CD14-positive monocyte (primary cell): ENCODE measurements around the gene KIF26B. TPM values are rescaled to one million over a fixed set of nuclear protein-coding genes. Genes with fewer than 3 reads are reported as not detected.

ENCODE experiments used
- DNase-seq, 3 donors: peaks; one replicate each; pipeline ENCODE4 v3.0.0-alpha.2; 2011 to 2022
- H2AFZ ChIP-seq: 2 replicates; pipeline ENCODE4 v1.6.0; 2012; ENCODE audit warnings: mild to moderate bottlenecking, low read depth, low read length, inconsistent platforms; ENCODE audit not compliant: insufficient read depth, poor library complexity, severe bottlenecking
- H3K27ac ChIP-seq, 2 donors: 1 replicate in 1 of 2; 2 replicates in 1 of 2; pipeline ENCODE4 v1.5.1; 2012 to 2013; ENCODE audit warnings: low read length in 2 of 2, control low read depth in 1 of 2, inconsistent platforms in 1 of 2, low read depth in 1 of 2, mild to moderate bottlenecking in 1 of 2
- H3K27me3 ChIP-seq, 2 donors: one replicate each; pipeline versions ENCODE4 v1.6.0 to v1.6.1; 2011 to 2013; ENCODE audit warnings: low read length in 2 of 2; ENCODE audit not compliant: control insufficient read depth in 2 of 2, insufficient read depth in 2 of 2
- H3K36me3 ChIP-seq, 2 donors: replicated peaks in 1 of 2; 1 replicate in 1 of 2; 2 replicates in 1 of 2; pipeline versions ENCODE4 v1.5.1 to v1.6.1; 2012 to 2013; ENCODE audit warnings: low read length in 2 of 2, control low read depth in 1 of 2, inconsistent platforms in 1 of 2, mild to moderate bottlenecking in 1 of 2; ENCODE audit not compliant: insufficient read depth in 2 of 2, control insufficient read depth in 1 of 2
- H3K4me1 ChIP-seq, 2 donors: 1 replicate in 1 of 2; 2 replicates in 1 of 2; pipeline versions ENCODE4 v1.5.1 to v1.6.1; 2012 to 2013; ENCODE audit warnings: low read length in 2 of 2, control low read depth in 1 of 2, inconsistent platforms in 1 of 2, mild to moderate bottlenecking in 1 of 2, moderate library complexity in 1 of 2; ENCODE audit not compliant: insufficient read depth in 2 of 2, control insufficient read depth in 1 of 2
- H3K4me2 ChIP-seq: replicated peaks from 2 replicates; pipeline ENCODE3; 2012; ENCODE audit warnings: low read length, moderate library complexity, mild to moderate bottlenecking; ENCODE audit not compliant: poor library complexity, severe bottlenecking; ENCODE audit errors: extremely low read depth
- H3K4me3 ChIP-seq, 3 experiments: fragments of 200-600 bp in 1 of 3; sonication (generic) in 1 of 3; replicated peaks in 1 of 3; 1 replicate in 2 of 3; 2 replicates in 1 of 3; pipeline ENCODE4 v1.5.1; 2011 to 2013; ENCODE audit warnings: low read length in 3 of 3, mild to moderate bottlenecking in 3 of 3, control low read depth in 2 of 3, low read depth in 2 of 3, inconsistent platforms in 1 of 3, moderate library complexity in 1 of 3
- H3K79me2 ChIP-seq: 2 replicates; pipeline ENCODE4 v1.6.0; 2012; ENCODE audit warnings: mild to moderate bottlenecking, control low read depth, inconsistent platforms, low read length, moderate library complexity; ENCODE audit not compliant: insufficient read depth
- H3K9ac ChIP-seq: 2 replicates; pipeline ENCODE4 v1.6.0; 2017; ENCODE audit warnings: low read length, mild to moderate bottlenecking; ENCODE audit not compliant: insufficient read depth, poor library complexity, severe bottlenecking
- H3K9me3 ChIP-seq, 2 donors: replicated peaks in 1 of 2; 1 replicate in 1 of 2; 2 replicates in 1 of 2; pipeline versions ENCODE4 v1.5.1 to v1.6.1; 2012 to 2013; ENCODE audit warnings: low read length in 2 of 2, control low read depth in 1 of 2; ENCODE audit not compliant: control insufficient read depth in 1 of 2, insufficient read depth in 1 of 2
- H4K20me1 ChIP-seq: 2 replicates; pipeline ENCODE4 v1.6.0; 2012; ENCODE audit warnings: mild to moderate bottlenecking, low read length, control low read depth, moderate library complexity; ENCODE audit not compliant: insufficient read depth
- H3K27ac Mint-ChIP-seq, 7 donors: one replicate each; pipeline ENCODE4 v1.8.0; 2020; ENCODE audit warnings: mild to moderate bottlenecking in 7 of 7, mixed read lengths in 7 of 7, moderate library complexity in 6 of 7, inconsistent platforms in 2 of 7
- H3K27me3 Mint-ChIP-seq, 3 donors: one replicate each; pipeline ENCODE4 v1.8.0; 2021 to 2022; ENCODE audit warnings: low read depth in 3 of 3, mild to moderate bottlenecking in 3 of 3, mixed read lengths in 3 of 3, moderate library complexity in 3 of 3, inconsistent platforms in 1 of 3
- H3K36me3 Mint-ChIP-seq, 2 donors: one replicate each; pipeline ENCODE4 v1.8.0; 2020; ENCODE audit warnings: mixed read lengths in 2 of 2, inconsistent platforms in 1 of 2, mild to moderate bottlenecking in 1 of 2
- H3K4me1 Mint-ChIP-seq: one replicate; pipeline ENCODE4 v1.8.0; 2020; ENCODE audit warnings: mild to moderate bottlenecking, mixed read lengths
- H3K4me3 Mint-ChIP-seq, 2 donors: one replicate each; pipeline ENCODE4 v1.8.0; 2020; ENCODE audit warnings: mild to moderate bottlenecking in 2 of 2, mixed read lengths in 2 of 2, moderate library complexity in 1 of 2
- H3K9me3 Mint-ChIP-seq, 7 donors: one replicate each; pipeline ENCODE4 v1.8.0; 2020 to 2022; ENCODE audit warnings: mixed read lengths in 7 of 7, mild to moderate bottlenecking in 6 of 7, moderate library complexity in 6 of 7, inconsistent platforms in 2 of 7
- CTCF ChIP-seq: fragments of 200-600 bp; IDR thresholded peaks from one replicate; pipeline ENCODE4 v1.8.0; 2022; ENCODE audit warnings: antibody characterized with exemption, mild to moderate bottlenecking
- WGBS: methylation state at CpG from one replicate; pipeline ENCODE4 v1.1.5; 2013; ENCODE audit warnings: missing lambda C conversion rate; ENCODE audit not compliant: insufficient coverage; 5-methylcytosine and 5-hydroxymethylcytosine counted together
- intact Hi-C, 2 donors: fragments of 100-400 bp; cut with micrococcal nuclease; formaldehyde crosslinking; loops; one replicate each; pipeline versions ENCODE4 v1.15.0 to v1.15.1; 2023
- polyA plus RNA-seq, 3 donors: library from polyadenylated mRNA; depleted of rRNA in 1 of 3; unstranded in 2 of 3; stranded (reverse) in 1 of 3; fragments of 300-500 nt in 2 of 3; fragments of >200 nt in 1 of 3; fragmentation: Illumina TruSeq in 2 of 3; gene quantifications; 1 replicate in 2 of 3; 2 replicates in 1 of 3; pipeline ENCODE4 v1.2.3, GENCODE V29; 2012 to 2021

KIF26B gene
- polyA plus RNA-seq, 3 donors: 0.01 to 0.05 TPM; not detected in 1

DNA sequence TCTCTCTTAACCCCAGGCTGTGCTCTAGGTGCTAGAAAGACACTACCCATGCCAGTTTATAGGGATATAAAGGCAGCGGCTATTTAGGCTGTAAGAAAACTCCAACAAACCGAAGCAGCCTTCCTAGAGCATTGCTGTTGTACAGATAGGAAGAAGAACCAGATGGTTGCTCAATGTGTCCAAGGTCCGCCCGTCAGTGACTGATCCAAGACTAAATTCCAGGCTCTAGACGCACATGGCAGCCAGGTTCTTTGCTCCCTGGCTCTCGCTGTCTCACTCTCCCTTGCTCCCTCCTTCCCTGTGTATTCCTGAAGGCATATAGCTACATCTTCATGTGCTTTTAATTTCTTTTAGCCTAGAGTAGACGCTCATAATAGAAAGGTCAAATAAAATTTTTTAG is 303.4 kb downstream of the KIF26B start:
- H3K79me2 ChIP-seq: no peaks in the 10 kb centered on the region
- no peaks in the 10 kb centered on the region for H4K20me1 ChIP-seq
- H3K27me3 Mint-ChIP-seq: peaks cover under 1 to 6% (median 3%) of the 10 kb centered on the region in 3 donors
- TF ChIP-seq CTCF: no peak
- H3K4me1 ChIP-seq: peaks cover 28 to 35% of the 10 kb centered on the region in 2 donors
- H3K36me3 Mint-ChIP-seq: no peaks in the 10 kb centered on the region
- H3K27ac ChIP-seq: peak overlapping the region; percentile 3 to 35
- 69% methylated on average over 4 of the region's 7 CpGs for WGBS
- peak overlapping the region; percentile 23 to 91 (median 71) for H3K27ac Mint-ChIP-seq
- H3K4me3 ChIP-seq: peak overlapping the region in 1 of 3 experiments; percentile 11
- DNase-seq: no peak
- H3K9me3 ChIP-seq: no peaks in the 10 kb centered on the region
- H3K9me3 Mint-ChIP-seq: no peaks in the 10 kb centered on the region
- H3K4me2 ChIP-seq: peak overlapping the region; percentile 44
- H3K4me1 Mint-ChIP-seq: peaks cover 34% of the 10 kb centered on the region
- H3K9ac ChIP-seq: no peak overlapping the region
- H3K27me3 ChIP-seq: no peaks in the 10 kb centered on the region
- H2AFZ ChIP-seq: no peak overlapping the region
- H3K4me3 Mint-ChIP-seq: no peak overlapping the region
- no peaks in the 10 kb centered on the region for H3K36me3 ChIP-seq
- intact Hi-C loops: no loop called here

DNA sequence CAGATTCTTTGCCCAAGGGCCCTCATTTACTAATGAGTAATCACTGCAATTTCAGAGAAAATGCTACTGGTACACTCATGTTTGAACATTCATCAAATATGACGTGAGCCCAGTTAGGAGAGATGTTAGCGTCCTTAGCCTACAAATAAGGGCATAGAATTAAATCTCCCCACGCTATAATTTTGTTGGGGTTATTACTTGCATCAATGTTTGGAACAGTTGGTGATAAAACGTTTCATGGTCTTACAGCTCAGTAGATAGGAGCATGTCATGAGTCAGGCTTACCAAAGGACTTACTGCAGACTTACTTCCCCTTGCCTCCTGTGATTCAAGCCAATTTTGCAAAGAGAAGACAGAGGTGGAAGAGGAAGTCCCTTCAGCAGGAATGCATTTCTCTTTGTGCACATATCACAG is 304.0 kb downstream of the KIF26B start:
- H3K9me3 Mint-ChIP-seq: no peaks in the 10 kb centered on the region
- H3K4me3 Mint-ChIP-seq: peak overlapping the region in 1 of 2 donors; percentile 7
- Histone ChIP-seq H3K9ac (no peak overlapping the region), H2AFZ (no peak overlapping the region), H3K4me1 (peaks cover 28 to 35% of the 10 kb centered on the region in 2 donors), H3K27me3 (no peaks in the 10 kb centered on the region), H3K9me3 (no peaks in the 10 kb centered on the region), H3K4me2 (peak overlapping the region; percentile 44), H3K27ac (peak overlapping the region in 1 of 2 donors; percentile 35), H3K4me3 (peak overlapping the region in 1 of 3 experiments; percentile 11), H3K36me3 (no peaks in the 10 kb centered on the region), H4K20me1 (no peaks in the 10 kb centered on the region), H3K79me2 (no peaks in the 10 kb centered on the region)
- peak; percentile 87 to 91 (median 88) for DNase-seq
- H3K27me3 Mint-ChIP-seq: peaks cover 5 to 7% (median 5%) of the 10 kb centered on the region in 3 donors
- no peaks in the 10 kb centered on the region for H3K36me3 Mint-ChIP-seq
- H3K4me1 Mint-ChIP-seq: peaks cover 34% of the 10 kb centered on the region
- peak overlapping the region; percentile 23 to 91 (median 71) for H3K27ac Mint-ChIP-seq
- no CpG with 5 or more reads among the region's 4 CpGs for WGBS
- intact Hi-C loops: no loop called here
- no peak for TF ChIP-seq CTCF
